ENCODE measurements around the gene CYSRT1. TPM values are rescaled to one million over a fixed set of nuclear protein-coding genes. Genes with fewer than 3 reads are reported as not detected.

CYSRT1 gene
- total RNA-seq, 1 experiment from 2014 or later, result 1.0 TPM

- H2BK120ac ChIP-seq (ENCODE audit: low read depth, low read length, poor library complexity, severe bottlenecking), result no peak overlapping the region
- peaks cover 5 to 42% (median 36%) of the 10 kb centered on the region in 3 experiments; a peak in 6 of 7 replicates for H3K36me3 Mint-ChIP-seq (ENCODE audit: insufficient read depth in 1 of 3, low read depth in 3 of 3)
- H3K27ac ChIP-seq (ENCODE audit: insufficient read length, low read depth, low read length), result no peak overlapping the region
- no peak overlapping the region for H4K91ac ChIP-seq (ENCODE audit: insufficient read length, low read depth, low read length)
- H3K27me3 ChIP-seq (ENCODE audit: insufficient read depth, low read length), result no peaks in the 10 kb centered on the region
- H3K4me1 ChIP-seq (ENCODE audit: insufficient read depth, low read length), result no peaks in the 10 kb centered on the region
- H3K79me1 ChIP-seq (ENCODE audit: insufficient read depth, low read depth, low read length, poor library complexity, severe bottlenecking), result no peaks in the 10 kb centered on the region
- WGBS (ENCODE audit: extremely low coverage, insufficient read length, low lambda C conversion rate), result no CpG with 5 or more reads among the region's 20 CpGs
- no peak overlapping the region for H2AK5ac ChIP-seq (ENCODE audit: insufficient read length, low read length)
- TF ChIP-seq CTCF (conservative IDR thresholded peaks at IDR 0.05), result no peak
- no peak overlapping the region for H3K18ac ChIP-seq (ENCODE audit: insufficient read length, low read depth, low read length)
- H3K14ac ChIP-seq (ENCODE audit: insufficient read depth, low read length), result no peak overlapping the region
- H3K9me3 ChIP-seq (ENCODE audit: control insufficient read depth, low read depth, low read length), result no peaks in the 10 kb centered on the region
- H4K8ac ChIP-seq (replicated peaks; ENCODE audit: insufficient read length, low read depth, low read length), result no peak overlapping the region
- no peak overlapping the region for H2BK5ac ChIP-seq (ENCODE audit: insufficient read length, low read length)
- no peak overlapping the region for H3K56ac ChIP-seq (ENCODE audit: insufficient read length, low read depth, low read length)
- H3K27ac Mint-ChIP-seq, result no peak overlapping the region
- no peak overlapping the region for H2BK12ac ChIP-seq (ENCODE audit: insufficient read length, low read depth, low read length)
- H3K4me3 Mint-ChIP-seq, result no peak overlapping the region
- DNase-seq, result no peak
- H3K4me2 ChIP-seq (ENCODE audit: insufficient read depth, insufficient read length, low read length), result no peak overlapping the region
- H3T11ph ChIP-seq (ENCODE audit: low read length), result no peak overlapping the region
- no peak overlapping the region for H2AFZ ChIP-seq (ENCODE audit: low read length)
- no peaks in the 10 kb centered on the region for H3K23me2 ChIP-seq (ENCODE audit: insufficient read length, low read depth, low read length, poor library complexity, severe bottlenecking)
- no peaks in the 10 kb centered on the region for H3K9me3 Mint-ChIP-seq
- H3K9ac ChIP-seq (ENCODE audit: extremely low read depth, insufficient read length, low read length), result no peak overlapping the region
- no peak overlapping the region for H3K23ac ChIP-seq (ENCODE audit: insufficient read length, low read depth, low read length)
- H3K4me1 Mint-ChIP-seq, result peaks cover 0 to 5% of the 10 kb centered on the region in 2 experiments; a peak in 2 of 4 replicates
- H3K27me3 Mint-ChIP-seq (ENCODE audit: low read depth), result peaks cover 11% of the 10 kb centered on the region
- H4K5ac ChIP-seq (ENCODE audit: insufficient read length, low read depth, low read length), result no peak overlapping the region
- H4K20me1 ChIP-seq (ENCODE audit: control insufficient read depth, insufficient read depth, insufficient read length), result peaks cover 2% of the 10 kb centered on the region
- no peak overlapping the region for H2BK15ac ChIP-seq (ENCODE audit: low read depth, low read length)
- no peak overlapping the region for H3K4ac ChIP-seq (ENCODE audit: low read depth, low read length)
- H2BK20ac ChIP-seq (ENCODE audit: low read depth, low read length, poor library complexity, severe bottlenecking), result no peak overlapping the region
- no peaks in the 10 kb centered on the region for H3K79me2 ChIP-seq (ENCODE audit: insufficient read depth, low read length)
Measured at GRCh38 chr9:137180491-137180890, 44.5 kb upstream of the CYSRT1 start.

Data from H9 (cell line).